ENCODE measurements around the gene STRIP2.
"Not testable (repeated sequence)": the region's sequence is repeated elsewhere in the genome, so short reads cannot be mapped to it uniquely, and the experiment has no call there.

Gene STRIP2

GRCh38 chr7:129401228-129401966, 32.8 kb upstream of the STRIP2 start:
- TF ChIP-seq, protein P1, sequence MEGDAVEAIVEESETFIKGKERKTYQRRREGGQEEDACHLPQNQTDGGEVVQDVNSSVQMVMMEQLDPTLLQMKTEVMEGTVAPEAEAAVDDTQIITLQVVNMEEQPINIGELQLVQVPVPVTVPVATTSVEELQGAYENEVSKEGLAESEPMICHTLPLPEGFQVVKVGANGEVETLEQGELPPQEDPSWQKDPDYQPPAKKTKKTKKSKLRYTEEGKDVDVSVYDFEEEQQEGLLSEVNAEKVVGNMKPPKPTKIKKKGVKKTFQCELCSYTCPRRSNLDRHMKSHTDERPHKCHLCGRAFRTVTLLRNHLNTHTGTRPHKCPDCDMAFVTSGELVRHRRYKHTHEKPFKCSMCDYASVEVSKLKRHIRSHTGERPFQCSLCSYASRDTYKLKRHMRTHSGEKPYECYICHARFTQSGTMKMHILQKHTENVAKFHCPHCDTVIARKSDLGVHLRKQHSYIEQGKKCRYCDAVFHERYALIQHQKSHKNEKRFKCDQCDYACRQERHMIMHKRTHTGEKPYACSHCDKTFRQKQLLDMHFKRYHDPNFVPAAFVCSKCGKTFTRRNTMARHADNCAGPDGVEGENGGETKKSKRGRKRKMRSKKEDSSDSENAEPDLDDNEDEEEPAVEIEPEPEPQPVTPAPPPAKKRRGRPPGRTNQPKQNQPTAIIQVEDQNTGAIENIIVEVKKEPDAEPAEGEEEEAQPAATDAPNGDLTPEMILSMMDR (IDR thresholded peaks at IDR 0.05; ENCODE audit: extremely low read depth, insufficient read depth, missing control alignments): no peak
- in situ Hi-C loops (cut with MboI; ENCODE audit: low pct_unique_long_range_greater_than_20kb, low sequenced_read_pairs, unreplicated experiment): no loop called here
- DNase-seq (ENCODE audit: low spot score): no peak

DNA sequence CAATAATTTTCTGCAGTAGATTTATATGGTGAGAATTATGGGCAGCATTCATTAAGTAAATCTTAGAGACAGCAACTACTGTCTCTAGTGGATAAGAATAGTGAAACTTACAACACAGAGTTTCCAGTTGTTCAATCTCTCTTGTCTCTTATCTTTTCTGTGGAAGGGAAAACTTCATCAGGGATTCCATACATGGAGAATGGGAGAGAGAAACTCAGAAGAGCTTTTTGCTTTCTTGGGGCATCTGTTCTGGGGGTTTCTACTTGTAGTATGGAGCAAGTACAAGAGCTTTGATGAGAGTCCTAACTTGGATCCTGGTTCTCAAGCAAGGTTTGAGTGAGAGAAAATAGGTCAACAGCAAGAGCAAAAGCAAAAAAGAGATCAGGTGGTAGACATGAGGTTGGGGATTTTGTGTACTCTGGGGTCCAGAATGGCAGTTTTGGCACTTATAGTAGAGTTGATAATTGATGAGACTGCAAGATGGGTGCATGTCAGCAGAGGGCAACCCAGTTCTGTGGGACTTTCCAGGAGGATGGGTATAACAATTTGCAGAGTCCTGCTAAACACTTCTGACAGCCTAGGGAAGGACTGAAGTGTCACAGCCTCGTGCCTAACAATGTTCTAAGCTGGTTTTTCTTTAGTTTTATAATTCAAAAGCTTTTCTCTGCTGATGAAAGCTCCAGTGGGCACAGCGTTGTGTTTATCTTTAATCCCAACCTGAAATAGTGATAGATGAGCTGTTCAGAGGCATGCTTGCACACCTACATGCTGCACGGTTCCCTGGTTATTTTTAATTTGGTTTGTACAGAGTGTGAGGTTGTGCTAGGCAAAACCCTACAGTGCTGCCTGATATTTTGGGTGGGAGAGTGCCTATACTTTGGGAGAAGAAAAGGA, 32.0 kb upstream of the STRIP2 start:
- peak; percentile 22 for DNase-seq (ENCODE audit: low spot score)
- TF ChIP-seq, protein P1 (IDR thresholded peaks at IDR 0.05; ENCODE audit: extremely low read depth, insufficient read depth, missing control alignments): peak; percentile 23
- in situ Hi-C loops (cut with MboI; ENCODE audit: low pct_unique_long_range_greater_than_20kb, low sequenced_read_pairs, unreplicated experiment): no loop called here

- DNase-seq (ENCODE audit: low spot score): peak; percentile 15
- in situ Hi-C loops (cut with MboI; ENCODE audit: low pct_unique_long_range_greater_than_20kb, low sequenced_read_pairs, unreplicated experiment): no loop called here
- TF ChIP-seq, protein P1 (IDR thresholded peaks at IDR 0.05; ENCODE audit: extremely low read depth, insufficient read depth, missing control alignments): no peak
These were observed 28.7 kb upstream of the STRIP2 start for GRCh38 chr7:129405527-129405926.

- DNase-seq (ENCODE audit: low spot score); in situ Hi-C loops (cut with MboI; ENCODE audit: low pct_unique_long_range_greater_than_20kb, low sequenced_read_pairs, unreplicated experiment): not testable (repeated sequence)
These were observed 24.0 kb upstream of the STRIP2 start for GRCh38 chr7:129410238-129410637.

DNA sequence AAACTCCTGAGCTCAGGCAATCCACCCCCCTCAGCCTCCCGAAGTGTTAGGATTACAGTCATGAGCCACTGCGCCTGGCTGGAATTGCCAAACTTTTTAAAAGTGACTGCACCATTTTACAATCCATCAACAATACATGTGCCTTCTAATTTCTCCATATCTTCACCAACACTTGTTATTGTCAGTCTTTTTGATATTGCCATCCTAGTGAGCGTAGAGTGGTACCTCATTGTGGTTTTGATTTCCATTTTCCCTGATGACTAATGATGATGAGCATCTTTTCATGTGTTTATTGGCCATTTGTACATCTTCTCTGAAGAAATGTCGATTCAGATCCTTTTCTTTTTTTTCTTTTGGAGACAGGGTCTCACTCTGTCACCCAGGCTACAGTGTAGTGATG, 21.7 kb upstream of the STRIP2 start:
- TF ChIP-seq, protein P1 (IDR thresholded peaks at IDR 0.05; ENCODE audit: extremely low read depth, insufficient read depth, missing control alignments): no peak
- in situ Hi-C loops (cut with MboI; ENCODE audit: low pct_unique_long_range_greater_than_20kb, low sequenced_read_pairs, unreplicated experiment): no loop called here
- no peak for DNase-seq (ENCODE audit: low spot score)

DNA sequence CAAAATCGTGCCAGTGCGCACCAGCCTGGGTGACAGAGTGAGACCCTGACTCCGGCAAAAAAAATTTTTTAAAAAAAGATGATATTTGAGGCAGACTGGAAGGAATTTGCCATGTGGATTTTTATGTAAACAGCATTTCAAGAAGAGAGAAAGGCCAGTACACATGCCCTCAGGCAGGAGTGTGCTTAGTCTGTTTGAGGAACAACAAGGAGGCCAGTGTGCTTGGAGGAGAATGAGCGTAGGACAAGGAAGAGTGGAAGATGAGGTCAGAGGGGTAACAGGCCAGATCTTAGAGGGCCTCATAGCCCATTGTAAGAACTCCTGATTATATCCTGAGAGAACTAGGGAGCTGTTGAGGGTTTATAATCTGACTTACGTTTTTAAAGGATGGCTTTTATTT, 17.2 kb upstream of the STRIP2 start:
- TF ChIP-seq, protein P1 (IDR thresholded peaks at IDR 0.05; ENCODE audit: extremely low read depth, insufficient read depth, missing control alignments): no peak
- DNase-seq (ENCODE audit: low spot score): no peak
- in situ Hi-C loops (cut with MboI; ENCODE audit: low pct_unique_long_range_greater_than_20kb, low sequenced_read_pairs, unreplicated experiment): no loop called here

All from GM13977 (cell line).